Measurements from ENCODE around the gene NARF.
A peak's percentile ranks its signal among the peaks of the same experiment; 100 is the strongest.

Gene NARF

GRCh38 chr17:82419540-82419939 is 39.0 kb upstream of the NARF start:
- H3K79me2 ChIP-seq (ENCODE audit: control insufficient read depth, low read length): peaks cover 14% of the 10 kb centered on the region
- H3K27me3 ChIP-seq (ENCODE audit: control insufficient read depth, low read length): no peaks in the 10 kb centered on the region
- no peaks in the 10 kb centered on the region for H3K9me3 ChIP-seq (ENCODE audit: control insufficient read depth, insufficient read depth, low read length)
- no peaks in the 10 kb centered on the region; the same call in 1 of the 2 replicates for H3F3A ChIP-seq (ENCODE audit: control insufficient read depth, insufficient read depth)
- H3K4me2 ChIP-seq (ENCODE audit: low read length): peak overlapping the region; percentile 96
- peaks cover 17% of the 10 kb centered on the region for H3K4me1 ChIP-seq (ENCODE audit: control insufficient read depth, low read length)
- H4K20me1 ChIP-seq (ENCODE audit: control insufficient read depth, insufficient read depth, low read depth, low read length): peaks cover 13% of the 10 kb centered on the region
- no peak for TF ChIP-seq CTCF (IDR thresholded peaks at IDR 0.05; ENCODE audit: low read depth, low read length, poor library complexity, severe bottlenecking)
- no peak for TF ChIP-seq EZH2phosphoT487 (IDR thresholded peaks at IDR 0.05; ENCODE audit: borderline replicate concordance, low read length)
- peaks cover 9% of the 10 kb centered on the region for H3K36me3 ChIP-seq (ENCODE audit: control insufficient read depth, low read length)
- H3K27ac ChIP-seq (ENCODE audit: low read depth, low read length): no peak overlapping the region; the same call in 1 of the 2 replicates
- H3K9me2 ChIP-seq (replicated peaks; ENCODE audit: control insufficient read depth, low read length): no peaks in the 10 kb centered on the region
- peak overlapping the region; percentile 96 for H3K4me3 ChIP-seq (ENCODE audit: low read length)

- no peaks in the 10 kb centered on the region; the same call in 1 of the 2 replicates for H3F3A ChIP-seq (ENCODE audit: control insufficient read depth, insufficient read depth)
- H3K36me3 ChIP-seq (ENCODE audit: control insufficient read depth, low read length): peaks cover 9% of the 10 kb centered on the region
- H3K4me3 ChIP-seq (ENCODE audit: low read length): no peak overlapping the region
- H4K20me1 ChIP-seq (ENCODE audit: control insufficient read depth, insufficient read depth, low read depth, low read length): peaks cover 5% of the 10 kb centered on the region; the same call in 1 of the 2 replicates
- H3K27me3 ChIP-seq (ENCODE audit: control insufficient read depth, low read length): no peaks in the 10 kb centered on the region
- H3K4me2 ChIP-seq (ENCODE audit: low read length): no peak overlapping the region
- H3K9me2 ChIP-seq (replicated peaks; ENCODE audit: control insufficient read depth, low read length): no peaks in the 10 kb centered on the region
- H3K79me2 ChIP-seq (ENCODE audit: control insufficient read depth, low read length): peaks cover 4% of the 10 kb centered on the region
- TF ChIP-seq EZH2phosphoT487 (IDR thresholded peaks at IDR 0.05; ENCODE audit: borderline replicate concordance, low read length) (no peak), CTCF (IDR thresholded peaks at IDR 0.05; ENCODE audit: low read depth, low read length, poor library complexity, severe bottlenecking) (peak; percentile 97)
- H3K27ac ChIP-seq (ENCODE audit: low read depth, low read length): no peak overlapping the region
- H3K4me1 ChIP-seq (ENCODE audit: control insufficient read depth, low read length): peaks cover 17% of the 10 kb centered on the region
- H3K9me3 ChIP-seq (ENCODE audit: control insufficient read depth, insufficient read depth, low read length): no peaks in the 10 kb centered on the region
Measured at GRCh38 chr17:82424001-82424862, 34.3 kb upstream of the NARF start.

- no peak overlapping the region for H3K27ac ChIP-seq (ENCODE audit: low read depth, low read length)
- no peaks in the 10 kb centered on the region for H3K9me2 ChIP-seq (replicated peaks; ENCODE audit: control insufficient read depth, low read length)
- no peak overlapping the region for H3K4me3 ChIP-seq (ENCODE audit: low read length)
- peak; percentile 7 for TF ChIP-seq CTCF (IDR thresholded peaks at IDR 0.05; ENCODE audit: low read depth, low read length, poor library complexity, severe bottlenecking)
- TF ChIP-seq EZH2phosphoT487 (IDR thresholded peaks at IDR 0.05; ENCODE audit: borderline replicate concordance, low read length): no peak
- H3K4me1 ChIP-seq (ENCODE audit: control insufficient read depth, low read length): peaks cover 17% of the 10 kb centered on the region
- H3K79me2 ChIP-seq (ENCODE audit: control insufficient read depth, low read length): no peaks in the 10 kb centered on the region
- no peaks in the 10 kb centered on the region for H3F3A ChIP-seq (ENCODE audit: control insufficient read depth, insufficient read depth)
- no peak overlapping the region for H3K4me2 ChIP-seq (ENCODE audit: low read length)
- peaks cover 6% of the 10 kb centered on the region for H3K36me3 ChIP-seq (ENCODE audit: control insufficient read depth, low read length)
- no peaks in the 10 kb centered on the region for H3K27me3 ChIP-seq (ENCODE audit: control insufficient read depth, low read length)
- H3K9me3 ChIP-seq (ENCODE audit: control insufficient read depth, insufficient read depth, low read length): no peaks in the 10 kb centered on the region
- peaks cover 5% of the 10 kb centered on the region; the same call in 1 of the 2 replicates for H4K20me1 ChIP-seq (ENCODE audit: control insufficient read depth, insufficient read depth, low read depth, low read length)
Measured at GRCh38 chr17:82424863-82425159, 33.7 kb upstream of the NARF start.

Measured in DOHH2 (cell line).